Breast epithelium (tissue), 3 donors: ENCODE measurements around the gene LEFTY2.

Experiments used
- CTCF ChIP-seq, 3 donors: fragments of 450-650 bp; IDR thresholded peaks; one replicate each; pipeline ENCODE4 v1.5.1; 2016 to 2017; ENCODE audit warnings: antibody characterized with exemption in 3 of 3, mild to moderate bottlenecking in 3 of 3, moderate library complexity in 3 of 3
- POLR2A ChIP-seq: fragments of 450-650 bp; IDR thresholded peaks from one replicate; pipeline ENCODE4 v1.6.1; 2016; ENCODE audit warnings: antibody characterized with exemption, mild to moderate bottlenecking, moderate library complexity
- POLR2AphosphoS5 ChIP-seq, 3 donors: sonication (generic); formaldehyde crosslinking; IDR thresholded peaks; one replicate each; pipeline ENCODE4 v1.6.1; 2017; ENCODE audit warnings: antibody characterized with exemption in 3 of 3

DNA sequence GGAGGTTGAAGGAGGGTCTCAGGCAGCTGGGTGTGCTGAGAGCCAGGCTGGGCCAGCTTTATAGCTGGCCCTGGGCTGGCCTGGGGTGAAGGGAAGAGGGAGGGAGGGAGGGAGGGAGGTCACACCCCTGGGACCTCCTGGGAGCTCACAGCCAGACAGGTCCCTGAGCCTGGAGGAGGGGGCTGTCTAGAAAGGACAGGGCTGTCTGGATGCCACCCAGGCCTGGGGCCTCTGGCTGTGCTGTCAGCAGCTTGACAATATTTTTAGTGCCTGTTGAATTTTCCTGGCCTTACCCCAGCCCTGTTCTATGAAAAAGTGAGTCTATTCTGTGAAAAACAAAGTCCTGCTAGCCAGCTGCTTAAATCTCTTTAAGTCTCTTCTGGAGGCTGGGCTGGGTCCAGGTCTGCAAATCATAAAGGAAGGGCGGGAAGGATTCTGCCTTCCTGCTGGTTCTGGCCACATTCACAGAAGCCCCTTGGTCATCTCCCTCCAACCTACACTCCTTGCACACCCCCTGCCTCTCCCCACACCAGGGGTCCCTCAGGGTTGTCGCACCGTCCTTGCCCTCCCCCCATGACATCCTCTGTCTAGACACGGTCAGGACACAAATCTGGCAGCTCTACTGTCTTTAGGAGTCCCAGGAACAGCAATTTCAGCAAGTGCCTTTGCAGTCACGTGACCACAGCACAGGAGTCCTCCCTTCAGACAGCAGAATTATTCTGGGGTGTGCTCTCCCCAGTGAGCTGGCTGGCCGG, at the start of gene LEFTY2:
- TF ChIP-seq POLR2A, result no peak
- TF ChIP-seq CTCF (IDR thresholded peaks at IDR 0.05), result no peak
- no peak for TF ChIP-seq POLR2AphosphoS5 (IDR thresholded peaks at IDR 0.05)
